ENCODE data around the gene MYH13.

Gene MYH13

GRCh38 chr17:10369239-10369638 lies 3.6 kb downstream of the MYH13 start:
- no peak for ATAC-seq
- no peaks in the 10 kb centered on the region for H3K36me3 Mint-ChIP-seq
- no peaks in the 10 kb centered on the region for H3K4me1 Mint-ChIP-seq

GRCh38 chr17:10368561-10368960 lies 4.2 kb downstream of the MYH13 start:
- Mint-ChIP-seq H3K27me3 (no peaks in the 10 kb centered on the region), H3K4me3 (no peak overlapping the region), H3K36me3 (no peaks in the 10 kb centered on the region), H3K27ac (no peak overlapping the region), H3K9me3 (no peaks in the 10 kb centered on the region), H3K4me1 (no peaks in the 10 kb centered on the region)
- ATAC-seq = no peak

More at GRCh38 chr17:10369239-10369638, 3.6 kb downstream of the MYH13 start:
- no peaks in the 10 kb centered on the region for H3K27me3 Mint-ChIP-seq
- H3K9me3 Mint-ChIP-seq = no peaks in the 10 kb centered on the region
- H3K4me3 Mint-ChIP-seq = no peak overlapping the region
- no peak overlapping the region for H3K27ac Mint-ChIP-seq

- Mint-ChIP-seq H3K4me3 (no peak overlapping the region), H3K36me3 (no peaks in the 10 kb centered on the region), H3K27ac (no peak overlapping the region), H3K4me1 (no peaks in the 10 kb centered on the region), H3K9me3 (no peaks in the 10 kb centered on the region), H3K27me3 (no peaks in the 10 kb centered on the region)
- no peak for ATAC-seq
These were observed 12.2 kb downstream of the MYH13 start for GRCh38 chr17:10360578-10360977.

- H3K27ac Mint-ChIP-seq = no peak overlapping the region
- no peaks in the 10 kb centered on the region for H3K27me3 Mint-ChIP-seq
- no peaks in the 10 kb centered on the region for H3K4me1 Mint-ChIP-seq
- H3K36me3 Mint-ChIP-seq = no peaks in the 10 kb centered on the region
- H3K4me3 Mint-ChIP-seq = no peak overlapping the region
- H3K9me3 Mint-ChIP-seq = no peaks in the 10 kb centered on the region
- no peak for ATAC-seq
These were observed 15.0 kb downstream of the MYH13 start for GRCh38 chr17:10357768-10358167.

- H3K36me3 Mint-ChIP-seq = no peaks in the 10 kb centered on the region
- H3K4me1 Mint-ChIP-seq = no peaks in the 10 kb centered on the region
- ATAC-seq = no peak
- H3K9me3 Mint-ChIP-seq = no peaks in the 10 kb centered on the region
- H3K4me3 Mint-ChIP-seq = no peak overlapping the region
- H3K27ac Mint-ChIP-seq = no peak overlapping the region
- H3K27me3 Mint-ChIP-seq = no peaks in the 10 kb centered on the region
These were observed 18.2 kb downstream of the MYH13 start for GRCh38 chr17:10354651-10355050.

- Mint-ChIP-seq H3K36me3 (no peaks in the 10 kb centered on the region), H3K4me3 (no peak overlapping the region), H3K4me1 (no peaks in the 10 kb centered on the region), H3K27me3 (peaks cover 9% of the 10 kb centered on the region), H3K27ac (no peak overlapping the region), H3K9me3 (no peaks in the 10 kb centered on the region)
- ATAC-seq = no peak
These were observed 19.9 kb downstream of the MYH13 start for GRCh38 chr17:10352893-10353292.

GRCh38 chr17:10349403-10349802 lies 23.4 kb downstream of the MYH13 start:
- no peaks in the 10 kb centered on the region for H3K9me3 Mint-ChIP-seq
- ATAC-seq = no peak
- no peaks in the 10 kb centered on the region for H3K4me1 Mint-ChIP-seq
- H3K27me3 Mint-ChIP-seq = peaks cover 9% of the 10 kb centered on the region
- H3K27ac Mint-ChIP-seq = no peak overlapping the region
- no peak overlapping the region for H3K4me3 Mint-ChIP-seq
- no peaks in the 10 kb centered on the region for H3K36me3 Mint-ChIP-seq

- Mint-ChIP-seq H3K27me3 (peaks cover 9% of the 10 kb centered on the region), H3K4me3 (no peak overlapping the region), H3K4me1 (no peaks in the 10 kb centered on the region), H3K36me3 (no peaks in the 10 kb centered on the region), H3K27ac (no peak overlapping the region), H3K9me3 (no peaks in the 10 kb centered on the region)
- ATAC-seq = no peak
These were observed 28.0 kb downstream of the MYH13 start for GRCh38 chr17:10344816-10345215.

GRCh38 chr17:10339051-10339450 lies 33.8 kb downstream of the MYH13 start:
- Mint-ChIP-seq H3K4me1 (no peaks in the 10 kb centered on the region), H3K4me3 (no peak overlapping the region), H3K27ac (no peak overlapping the region), H3K9me3 (no peaks in the 10 kb centered on the region), H3K27me3 (no peaks in the 10 kb centered on the region), H3K36me3 (no peaks in the 10 kb centered on the region)
- ATAC-seq = no peak

GRCh38 chr17:10337976-10338375 lies 34.8 kb downstream of the MYH13 start:
- no peaks in the 10 kb centered on the region for H3K27me3 Mint-ChIP-seq
- no peaks in the 10 kb centered on the region for H3K4me1 Mint-ChIP-seq
- no peaks in the 10 kb centered on the region for H3K36me3 Mint-ChIP-seq
- no peaks in the 10 kb centered on the region for H3K9me3 Mint-ChIP-seq
- H3K27ac Mint-ChIP-seq = no peak overlapping the region
- H3K4me3 Mint-ChIP-seq = no peak overlapping the region
- ATAC-seq = no peak

GRCh38 chr17:10337136-10337535 lies 35.7 kb downstream of the MYH13 start:
- no peaks in the 10 kb centered on the region for H3K27me3 Mint-ChIP-seq
- H3K9me3 Mint-ChIP-seq = no peaks in the 10 kb centered on the region
- H3K4me1 Mint-ChIP-seq = no peaks in the 10 kb centered on the region
- no peak for ATAC-seq
- no peak overlapping the region for H3K4me3 Mint-ChIP-seq
- no peak overlapping the region for H3K27ac Mint-ChIP-seq
- H3K36me3 Mint-ChIP-seq = no peaks in the 10 kb centered on the region

GRCh38 chr17:10336393-10336792 lies 36.4 kb downstream of the MYH13 start:
- H3K36me3 Mint-ChIP-seq = no peaks in the 10 kb centered on the region
- no peak overlapping the region for H3K4me3 Mint-ChIP-seq
- ATAC-seq = no peak
- no peaks in the 10 kb centered on the region for H3K9me3 Mint-ChIP-seq
- no peaks in the 10 kb centered on the region for H3K27me3 Mint-ChIP-seq
- no peaks in the 10 kb centered on the region for H3K4me1 Mint-ChIP-seq
- no peak overlapping the region for H3K27ac Mint-ChIP-seq

GRCh38 chr17:10332515-10332914 lies 40.3 kb downstream of the MYH13 start:
- H3K4me1 Mint-ChIP-seq = no peaks in the 10 kb centered on the region
- H3K27ac Mint-ChIP-seq = no peak overlapping the region
- H3K27me3 Mint-ChIP-seq = no peaks in the 10 kb centered on the region
- no peak overlapping the region for H3K4me3 Mint-ChIP-seq
- H3K9me3 Mint-ChIP-seq = no peaks in the 10 kb centered on the region
- ATAC-seq = no peak
- H3K36me3 Mint-ChIP-seq = no peaks in the 10 kb centered on the region

- Mint-ChIP-seq H3K27me3 (no peaks in the 10 kb centered on the region), H3K36me3 (no peaks in the 10 kb centered on the region), H3K27ac (no peak overlapping the region), H3K4me3 (no peak overlapping the region), H3K9me3 (no peaks in the 10 kb centered on the region), H3K4me1 (no peaks in the 10 kb centered on the region)
- ATAC-seq = no peak
These were observed 43.6 kb downstream of the MYH13 start for GRCh38 chr17:10328971-10329923.

- H3K36me3 Mint-ChIP-seq = no peaks in the 10 kb centered on the region
- no peaks in the 10 kb centered on the region for H3K9me3 Mint-ChIP-seq
- no peak overlapping the region for H3K4me3 Mint-ChIP-seq
- H3K4me1 Mint-ChIP-seq = no peaks in the 10 kb centered on the region
- ATAC-seq = no peak
- no peak overlapping the region for H3K27ac Mint-ChIP-seq
- no peaks in the 10 kb centered on the region for H3K27me3 Mint-ChIP-seq
These were observed 44.6 kb downstream of the MYH13 start for GRCh38 chr17:10328206-10328605.

- H3K4me1 Mint-ChIP-seq = no peaks in the 10 kb centered on the region
- no peaks in the 10 kb centered on the region for H3K27me3 Mint-ChIP-seq
- no peak for ATAC-seq
- H3K36me3 Mint-ChIP-seq = no peaks in the 10 kb centered on the region
- H3K4me3 Mint-ChIP-seq = no peak overlapping the region
- no peak overlapping the region for H3K27ac Mint-ChIP-seq
- no peaks in the 10 kb centered on the region for H3K9me3 Mint-ChIP-seq
These were observed 45.2 kb downstream of the MYH13 start for GRCh38 chr17:10327640-10328039.

Data from stimulated activated memory B cell treated with anti-CD40 and anti-IgM and Interleukin-4, amounts not matched to agents 10 μg/mL and 1 μg/mL and 100 μg/mL, for 72 hours (primary cell).